GM08714 (cell line): Measurements from ENCODE around the gene FAM13A.
"Not testable (repeated sequence)": the region's sequence is repeated elsewhere in the genome, so short reads cannot be mapped to it uniquely, and the experiment has no call there.

ENCODE experiments used
- H3K4me3 ChIP-seq: fragments of 200-500 bp; sonication (Bioruptor generic); 2 replicates; pipeline ENCODE4 v1.5.1; 2014; ENCODE audit warnings: mild to moderate bottlenecking, low read length, inconsistent platforms
- ZNF274 ChIP-seq: IDR thresholded peaks from 2 replicates; pipeline ENCODE4 v1.6.1; 2012; ENCODE audit warnings: mild to moderate bottlenecking, low read depth, low read length

Gene FAM13A

DNA sequence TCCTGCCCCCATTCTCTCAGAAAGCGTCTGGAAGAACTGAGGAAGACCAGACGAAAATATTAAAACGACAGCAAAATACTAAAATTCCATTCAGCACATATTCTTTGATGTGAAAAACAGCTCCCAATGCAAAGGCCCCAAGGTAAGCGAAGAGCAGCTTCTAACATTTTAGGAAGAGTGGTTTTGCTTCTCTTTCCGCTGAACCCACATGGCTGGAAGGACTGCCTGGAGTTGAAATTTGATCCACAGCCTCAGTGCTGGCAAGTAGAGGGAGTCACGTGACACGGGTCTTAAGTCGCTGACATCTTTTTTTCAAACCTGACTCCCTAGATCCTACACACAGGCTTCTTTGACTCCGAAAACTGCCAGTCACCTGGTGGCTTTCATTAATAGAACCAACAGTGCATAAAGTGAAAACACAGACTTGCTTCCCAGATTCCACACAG lies at the start of gene FAM13A:
Gene FAM13A (minus strand): TSS at position 233 of the 446 bp plus-strand sequence. CDS start 221 bp downstream, at position 12.
- no peak for TF ChIP-seq ZNF274
- peak within 1 kb of the TSS; percentile 62 for H3K4me3 ChIP-seq

DNA sequence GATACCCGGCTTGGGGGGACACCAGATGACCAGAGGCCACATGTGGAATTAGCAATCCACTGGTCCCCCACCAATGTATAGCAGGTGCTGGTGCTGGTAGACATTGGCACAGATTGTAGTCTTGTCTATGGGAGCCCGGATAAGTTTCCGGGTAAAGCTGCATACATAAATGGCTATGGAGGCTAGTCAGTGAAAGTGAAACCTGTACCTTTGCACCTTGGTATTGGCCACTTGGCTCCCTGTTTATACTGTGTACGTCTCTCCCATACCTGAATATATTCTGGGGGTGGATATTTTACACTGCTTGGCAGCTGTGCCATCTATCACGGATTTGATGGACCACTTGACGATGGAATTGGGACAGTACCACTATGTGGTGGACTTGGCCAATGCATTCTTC lies 48.7 kb upstream of the FAM13A start:
- no peak overlapping the region for H3K4me3 ChIP-seq
- TF ChIP-seq ZNF274, result no peak

DNA sequence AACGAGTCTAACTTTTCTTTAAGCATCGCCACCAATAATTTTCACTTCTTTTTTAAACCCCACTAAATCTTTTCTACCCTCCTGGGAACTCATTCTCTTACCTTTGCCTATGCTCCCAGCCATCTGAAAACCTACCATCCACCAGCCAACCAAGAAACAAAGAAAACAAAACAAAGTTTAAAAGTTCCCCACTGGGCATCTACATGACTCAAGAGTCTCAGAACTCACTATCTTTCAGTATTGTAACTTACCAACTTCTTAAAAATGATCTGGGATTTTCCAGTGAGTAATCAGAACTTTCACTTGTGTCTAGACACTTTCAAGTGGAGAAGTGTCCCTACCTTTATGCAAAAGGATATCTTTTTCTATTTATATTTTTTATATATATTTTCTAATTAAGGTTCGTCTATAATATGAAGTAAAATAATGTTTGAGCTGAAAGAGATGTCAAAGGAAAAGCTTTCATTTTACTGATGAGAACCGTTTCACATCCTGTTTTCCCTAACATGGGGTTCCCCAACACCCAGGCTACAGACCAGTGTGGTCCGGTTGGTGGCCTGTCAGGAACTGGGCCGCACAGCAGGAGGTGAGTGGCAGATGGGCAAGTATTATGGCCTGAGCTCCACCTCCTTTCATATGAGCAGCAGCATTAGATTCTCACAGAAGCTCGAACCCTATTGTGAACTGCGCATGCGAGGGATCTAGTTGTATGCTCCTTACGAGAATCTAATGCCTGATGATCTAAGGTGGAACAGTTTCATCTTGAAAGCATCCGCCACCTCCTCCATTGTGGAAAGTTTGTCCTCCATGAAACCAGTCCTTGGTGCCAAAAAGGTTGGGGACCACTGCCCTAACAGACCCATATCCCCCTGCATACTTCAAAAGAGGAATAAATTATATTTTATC lies 44.5 kb upstream of the FAM13A start:
- TF ChIP-seq ZNF274, result no peak
- no peak overlapping the region for H3K4me3 ChIP-seq

DNA sequence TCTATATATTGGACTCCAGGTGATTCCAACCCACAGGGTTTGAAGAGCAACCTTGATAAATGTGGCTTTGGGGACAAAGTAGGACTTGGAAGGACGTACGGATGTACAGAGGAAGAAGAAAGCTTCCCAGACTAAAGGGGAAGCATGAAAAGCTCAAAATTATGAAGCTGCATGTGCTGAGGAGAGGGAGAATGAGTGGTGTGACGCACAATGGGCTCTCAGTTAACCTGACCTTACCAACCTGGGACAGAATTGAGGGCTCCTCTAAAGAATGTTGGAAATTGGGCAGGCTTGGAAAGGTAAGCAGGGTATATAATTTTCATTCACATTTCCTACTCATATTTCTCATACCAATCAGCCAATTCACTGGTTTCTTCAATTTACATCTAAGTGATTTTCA lies 43.9 kb upstream of the FAM13A start:
- peak overlapping the region; percentile 55; the same call in 1 of the 2 replicates for H3K4me3 ChIP-seq
- no peak for TF ChIP-seq ZNF274

DNA sequence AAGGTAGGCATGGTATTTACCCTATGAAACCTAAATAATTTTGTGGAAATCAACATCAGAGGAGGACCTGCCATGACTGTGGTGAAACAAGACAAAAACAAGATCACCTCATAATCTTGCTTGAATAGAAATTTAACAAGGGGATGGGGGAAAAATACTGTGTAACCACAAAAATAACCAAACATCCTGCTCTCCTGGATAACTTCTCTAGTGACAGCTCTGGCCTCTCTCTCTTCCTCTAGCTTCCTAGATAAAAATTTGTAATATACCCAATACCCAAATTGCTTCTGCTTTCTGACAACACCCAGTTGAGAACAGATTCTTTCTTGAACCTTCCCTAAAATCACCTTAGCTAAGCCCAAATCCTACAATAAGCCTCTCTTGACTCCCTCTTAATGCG lies 42.5 kb upstream of the FAM13A start:
- H3K4me3 ChIP-seq, result no peak overlapping the region
- no peak for TF ChIP-seq ZNF274

DNA sequence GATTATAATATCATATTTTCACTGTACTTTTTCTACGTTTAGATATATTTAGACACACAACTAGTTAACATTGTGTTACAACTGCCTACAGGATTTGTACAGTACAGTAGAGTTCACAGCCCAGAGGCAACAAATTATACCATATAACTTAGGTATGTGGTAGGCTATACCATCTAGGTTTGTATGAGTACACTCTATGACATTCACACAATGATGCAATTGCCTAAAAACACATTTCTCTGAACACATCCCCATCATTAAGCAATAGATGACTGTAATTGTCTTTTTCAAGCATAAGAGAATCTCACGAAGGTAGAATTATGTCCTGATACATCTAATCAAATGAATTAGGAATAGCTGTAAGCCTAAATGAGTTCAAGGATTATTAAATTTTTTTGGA lies 42.0 kb upstream of the FAM13A start:
- TF ChIP-seq ZNF274, result no peak
- no peak overlapping the region for H3K4me3 ChIP-seq

DNA sequence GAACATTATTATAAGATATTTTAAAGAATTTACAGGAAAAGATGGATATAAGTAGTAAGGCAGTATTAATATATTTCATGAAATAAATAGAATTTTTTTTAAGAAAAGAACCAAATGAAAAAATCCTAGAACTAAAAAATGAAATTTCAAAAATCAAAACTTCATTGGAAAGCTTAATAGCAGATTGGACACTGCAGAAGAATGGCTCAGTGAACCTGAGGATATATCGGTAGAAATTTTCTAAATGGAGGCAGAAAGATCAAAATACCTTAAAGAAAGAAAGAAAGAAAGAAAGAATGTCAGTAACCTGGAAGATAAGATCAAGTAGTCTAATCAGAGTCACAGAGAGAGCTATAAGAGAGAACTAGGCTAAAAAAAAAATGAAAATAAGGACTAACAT lies 21.3 kb upstream of the FAM13A start:
- H3K4me3 ChIP-seq, result no peak overlapping the region
- no peak for TF ChIP-seq ZNF274

DNA sequence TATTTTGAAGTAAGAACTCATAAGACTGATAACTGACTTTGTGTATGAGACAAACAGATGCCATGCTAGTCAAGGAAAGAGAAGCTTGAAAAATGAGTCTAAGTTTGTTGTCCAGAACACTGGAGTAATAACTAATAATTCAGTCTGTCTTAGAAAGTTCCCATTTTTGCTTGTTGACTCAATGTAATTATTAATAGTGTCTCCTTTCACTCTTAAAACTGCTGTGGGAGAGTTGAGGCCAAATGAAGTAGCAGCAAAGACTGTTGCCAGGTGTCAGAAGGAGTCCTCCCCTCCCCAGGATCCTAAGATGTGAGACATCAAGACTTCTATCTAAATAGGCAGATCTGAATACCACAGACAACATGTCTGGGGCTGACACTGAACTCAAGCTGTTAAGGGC lies 20.8 kb upstream of the FAM13A start:
- no peak for TF ChIP-seq ZNF274
- no peak overlapping the region for H3K4me3 ChIP-seq

DNA sequence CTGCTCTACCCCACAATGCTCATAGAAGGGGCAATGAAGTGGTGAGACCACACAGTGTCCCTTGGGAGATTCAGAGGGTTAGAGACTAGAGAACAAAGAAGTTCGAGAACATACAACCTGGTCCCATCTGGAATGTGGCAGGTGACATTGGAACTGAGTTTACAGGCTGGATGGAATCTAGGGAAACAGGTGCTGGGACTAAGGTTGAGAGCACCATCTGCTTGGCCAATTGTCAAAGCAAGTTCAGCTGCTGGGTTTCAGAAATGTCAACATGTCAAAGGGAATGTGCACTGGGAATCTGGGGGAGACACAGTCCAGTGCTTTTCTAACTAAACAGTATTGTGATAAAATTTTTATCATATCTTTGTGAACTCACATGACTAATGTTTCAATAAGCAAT lies 15.9 kb upstream of the FAM13A start:
- TF ChIP-seq ZNF274, result no peak
- H3K4me3 ChIP-seq, result no peak overlapping the region

DNA sequence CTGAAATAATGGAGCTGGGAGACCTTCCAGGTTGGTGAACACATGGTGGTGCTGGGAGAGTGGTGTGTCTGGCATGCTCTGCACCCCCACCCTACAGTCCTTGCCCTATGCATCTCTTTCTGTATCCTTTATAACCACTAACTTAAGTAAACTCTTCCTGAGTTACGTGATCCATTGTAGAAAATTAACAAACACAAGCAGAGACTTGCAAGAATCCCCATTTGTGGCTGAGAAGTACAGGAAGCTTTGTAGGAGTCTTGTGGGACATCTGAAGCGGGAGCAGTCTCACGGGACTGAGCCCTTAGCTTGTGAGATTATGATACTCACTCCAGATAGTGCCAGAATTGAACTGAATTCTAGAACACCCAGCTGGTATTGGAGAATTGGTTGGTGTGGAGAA lies 14.3 kb upstream of the FAM13A start:
- no peak overlapping the region for H3K4me3 ChIP-seq
- no peak for TF ChIP-seq ZNF274

DNA sequence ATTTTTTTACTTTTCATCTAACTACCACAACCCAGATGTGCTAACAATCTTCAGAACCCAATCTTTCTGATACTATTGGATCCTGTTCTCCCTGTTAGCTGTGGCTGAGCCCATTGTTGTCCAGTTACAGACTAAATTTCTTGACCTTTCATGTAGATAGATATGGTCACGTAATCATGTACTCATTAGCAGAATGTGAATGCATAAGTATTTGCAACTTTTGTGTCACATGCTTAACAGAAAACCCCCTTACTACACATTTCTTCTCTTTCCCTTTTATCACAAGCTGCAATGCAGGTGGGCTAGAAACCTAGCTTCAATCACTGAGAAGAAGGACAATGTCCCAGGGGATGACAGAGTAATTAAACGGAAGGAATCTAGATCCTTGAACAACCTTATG lies 13.1 kb upstream of the FAM13A start:
- no peak overlapping the region for H3K4me3 ChIP-seq
- TF ChIP-seq ZNF274, result no peak

DNA sequence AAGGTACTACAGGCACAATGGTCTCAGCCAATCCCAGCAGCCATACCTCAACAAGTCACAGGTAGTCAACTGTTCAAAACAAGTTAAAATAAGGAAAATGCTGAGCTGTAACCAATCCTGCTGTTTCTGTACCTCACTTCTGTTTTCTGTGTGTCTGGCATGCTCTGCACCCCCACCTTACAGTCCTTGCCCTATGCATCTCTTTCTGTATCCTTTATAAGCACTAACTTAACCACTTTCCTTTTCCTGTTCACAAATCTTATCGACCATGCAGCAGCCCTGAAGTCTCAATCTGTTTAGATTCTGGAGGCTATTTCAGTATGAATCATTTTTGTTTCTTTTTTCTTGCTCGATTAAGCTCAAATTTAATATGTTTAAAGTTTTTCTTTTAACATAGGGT lies 12.5 kb upstream of the FAM13A start:
- H3K4me3 ChIP-seq, result no peak overlapping the region
- no peak for TF ChIP-seq ZNF274

DNA sequence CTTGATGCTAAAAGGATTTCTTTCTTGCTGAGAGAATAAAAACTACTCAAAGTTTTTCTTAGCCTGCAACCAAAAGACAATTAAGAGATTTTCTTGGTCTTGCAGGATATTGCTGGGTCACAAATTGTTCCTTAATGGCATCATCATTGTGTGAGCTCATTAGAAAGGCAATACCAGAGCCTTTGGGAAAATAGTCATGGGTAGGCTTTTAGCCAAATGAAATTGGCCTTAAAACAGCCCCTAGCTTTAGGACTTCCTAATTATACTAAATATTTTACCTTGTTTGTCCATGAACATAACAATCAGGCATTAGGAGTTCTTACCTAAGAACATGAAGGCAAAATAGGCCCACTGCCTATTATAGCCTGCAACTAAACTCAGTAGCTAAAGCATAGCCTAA lies 10.4 kb upstream of the FAM13A start:
- no peak for TF ChIP-seq ZNF274
- H3K4me3 ChIP-seq, result no peak overlapping the region

DNA sequence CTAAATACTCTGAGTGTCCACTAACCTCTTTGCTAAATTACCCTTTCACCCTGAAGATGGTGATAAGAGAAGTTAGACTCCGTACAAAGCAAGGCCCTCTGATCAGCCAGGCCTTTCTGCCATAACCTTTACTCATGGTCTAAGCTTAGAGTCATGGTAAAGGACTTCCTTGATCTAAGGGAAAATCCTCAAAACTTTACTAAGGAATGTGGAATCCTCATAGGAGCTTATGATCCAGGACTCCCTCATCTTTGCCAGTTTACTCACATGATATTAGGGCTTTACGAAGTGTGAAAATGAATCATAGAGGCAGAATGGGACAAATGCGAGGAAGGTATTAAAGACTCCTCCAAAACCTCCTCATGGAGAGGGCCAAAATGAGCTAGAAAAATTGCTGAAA lies 7.9 kb upstream of the FAM13A start:
- H3K4me3 ChIP-seq, result no peak overlapping the region
- TF ChIP-seq ZNF274, result no peak

DNA sequence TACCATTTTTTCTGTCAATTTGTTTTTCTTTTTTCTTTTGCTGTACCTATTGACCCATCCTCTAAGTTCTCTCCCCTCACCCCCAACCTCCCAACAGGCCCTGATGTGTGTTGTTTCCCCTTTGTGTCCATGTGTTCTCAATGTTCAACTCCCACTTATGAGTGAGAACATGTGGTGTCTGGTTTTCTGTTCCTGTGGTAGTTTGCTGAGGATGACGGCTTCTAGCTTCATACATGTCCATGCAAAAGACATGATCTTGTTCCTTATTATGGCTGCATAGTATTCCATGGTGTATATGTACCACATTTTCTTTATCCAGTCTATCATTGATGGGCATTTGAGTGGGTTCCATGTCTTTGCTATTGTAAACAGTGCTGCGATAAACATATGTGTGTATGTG lies 859 bp upstream of the FAM13A start:
- not testable (repeated sequence) for H3K4me3 ChIP-seq

DNA sequence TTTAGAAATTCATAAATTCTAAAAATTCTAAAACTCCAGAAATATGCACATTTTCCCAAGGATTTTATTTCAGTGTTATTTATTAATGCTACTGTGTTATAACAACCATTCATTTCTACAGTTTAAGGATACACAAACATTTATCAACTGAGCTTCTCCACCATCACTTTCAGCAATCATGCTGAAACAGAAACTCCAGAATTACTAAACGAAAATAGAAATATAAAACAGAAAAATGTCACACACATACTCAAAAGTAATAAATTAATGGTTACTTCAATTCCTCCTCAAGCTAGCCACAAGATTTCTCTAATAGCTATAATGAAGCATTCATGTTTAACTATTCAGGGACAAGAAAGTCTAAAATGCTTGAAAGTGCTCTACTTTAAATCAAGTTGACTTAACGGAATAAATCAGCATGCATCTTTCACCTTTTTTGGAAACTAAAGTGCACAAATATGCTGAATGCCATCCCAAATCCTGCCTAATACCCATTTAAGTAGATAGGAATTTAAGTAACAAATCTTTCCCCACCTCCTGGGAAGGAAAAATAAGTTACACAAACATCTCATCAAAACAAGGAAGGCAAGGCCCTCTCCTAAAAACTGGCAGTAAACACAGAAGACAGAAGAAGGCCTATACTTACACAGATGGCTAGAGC lies 563 bp downstream of the FAM13A start:
- H3K4me3 ChIP-seq, result peak overlapping the region; percentile 62
- TF ChIP-seq ZNF274, result no peak
